ENCODE results near the gene PTPRN2.

The PTPRN2 gene

DNA sequence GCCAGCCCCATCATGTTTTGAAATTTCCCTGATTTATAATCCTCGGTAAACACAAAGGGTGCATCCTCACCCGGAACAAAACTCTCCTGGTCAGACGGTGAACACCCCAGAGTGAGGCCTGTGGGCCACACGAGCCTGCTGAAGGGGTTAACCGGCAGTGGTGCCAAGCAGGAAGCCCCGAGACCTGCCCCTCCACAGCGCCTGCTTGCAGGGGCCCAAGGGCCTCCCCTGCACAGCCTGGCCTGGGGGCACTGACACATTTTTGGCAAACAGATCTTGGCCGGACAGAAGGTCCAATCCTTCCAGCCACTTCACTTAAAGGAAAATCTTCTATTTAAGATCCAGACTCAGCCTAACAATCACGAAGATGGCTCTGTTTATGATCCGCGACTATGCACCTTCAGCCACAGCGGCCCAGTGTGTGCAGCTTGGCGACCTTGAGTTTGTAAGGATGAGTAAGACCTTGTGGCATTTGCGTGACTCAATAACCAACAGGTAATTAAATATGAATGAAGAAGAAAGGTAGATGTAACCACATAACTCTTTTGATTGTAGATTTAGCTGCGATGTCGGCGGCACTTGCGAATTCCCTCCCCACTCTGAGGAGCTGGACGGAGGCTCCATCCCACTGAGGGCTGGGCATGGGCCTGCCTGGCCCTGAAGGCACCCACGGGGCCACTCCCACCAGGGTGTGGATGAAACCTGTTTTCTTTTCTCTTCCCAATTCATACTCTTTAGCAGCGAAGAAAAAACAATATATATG is 922.6 kb downstream of the PTPRN2 start:
- DNase-seq = no peak

GRCh38 chr7:157664034-157664433 is 923.6 kb downstream of the PTPRN2 start:
- no peak for DNase-seq

DNA sequence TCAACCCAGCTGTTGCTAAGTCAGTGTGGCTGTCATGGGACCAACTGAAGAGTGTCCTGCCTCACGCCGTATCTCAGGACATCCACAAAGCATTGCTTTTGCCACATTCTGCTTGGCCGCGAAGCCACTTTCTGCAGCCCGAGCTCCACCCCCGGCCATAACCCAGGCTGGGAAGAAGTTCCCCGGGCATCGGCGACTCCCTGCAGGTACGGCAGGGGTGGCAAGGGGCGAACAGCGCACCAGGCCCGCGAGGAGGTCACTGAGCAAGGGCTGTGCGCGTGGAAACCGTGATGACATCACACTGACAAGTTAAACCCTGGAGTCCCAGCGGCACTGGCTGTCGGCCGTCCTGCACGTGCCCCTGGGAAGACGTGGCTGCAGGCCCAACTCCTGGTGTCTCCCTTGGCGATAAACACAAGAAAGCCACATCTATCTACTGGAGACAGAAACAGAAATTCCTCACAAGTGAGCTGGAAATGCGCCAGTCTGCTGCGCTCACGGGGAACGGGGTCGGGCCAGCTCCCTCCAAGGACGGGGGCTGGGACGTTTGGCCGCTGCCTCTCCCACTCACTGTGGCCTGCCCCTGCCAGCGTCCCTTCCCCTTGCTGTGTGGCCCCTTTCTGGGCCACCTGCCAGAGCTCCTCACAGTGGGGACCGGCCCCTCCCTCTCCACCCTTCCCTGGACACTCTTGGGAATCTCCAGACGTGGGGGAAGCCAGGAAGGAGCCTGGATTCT is 924.5 kb downstream of the PTPRN2 start:
- no peak for DNase-seq

GRCh38 chr7:157662110-157662791 is 925.4 kb downstream of the PTPRN2 start:
- no peak for DNase-seq

- DNase-seq = no peak
These were observed 926.0 kb downstream of the PTPRN2 start for GRCh38 chr7:157661611-157661975.

DNA sequence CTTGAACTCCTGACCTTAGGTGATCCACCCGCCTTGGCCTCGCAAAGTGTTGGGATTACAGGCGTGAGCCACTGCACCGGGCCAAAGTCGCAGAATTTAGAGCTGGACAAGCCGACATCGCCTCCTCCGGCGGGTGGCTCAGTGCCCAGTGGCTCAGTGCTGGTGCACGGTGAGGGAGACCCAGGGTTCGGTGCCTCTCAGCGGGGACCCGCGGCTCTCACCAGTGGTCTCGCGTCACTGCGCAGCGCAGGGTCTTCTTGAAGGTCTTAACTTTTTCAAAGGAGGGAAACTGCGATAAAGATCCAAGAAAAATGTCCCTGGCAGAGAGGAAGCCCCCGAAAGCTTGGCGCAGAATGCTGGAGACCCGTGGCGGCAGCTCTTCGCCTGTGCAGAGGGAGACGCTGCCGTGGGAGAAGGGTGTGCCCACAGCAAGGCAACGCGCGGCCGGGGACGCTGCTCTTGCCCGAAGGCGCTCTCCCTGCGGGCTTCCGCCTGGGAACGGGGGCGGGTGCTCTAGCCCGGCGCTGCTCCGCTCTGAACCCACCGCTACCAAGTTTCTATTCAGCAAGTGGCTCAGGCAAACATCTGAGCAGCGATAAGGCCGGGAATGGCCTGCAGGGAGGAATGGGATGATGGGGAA is 926.5 kb downstream of the PTPRN2 start:
- no peak for DNase-seq

- DNase-seq = no peak
These were observed 928.7 kb downstream of the PTPRN2 start for GRCh38 chr7:157658851-157659412.

DNA sequence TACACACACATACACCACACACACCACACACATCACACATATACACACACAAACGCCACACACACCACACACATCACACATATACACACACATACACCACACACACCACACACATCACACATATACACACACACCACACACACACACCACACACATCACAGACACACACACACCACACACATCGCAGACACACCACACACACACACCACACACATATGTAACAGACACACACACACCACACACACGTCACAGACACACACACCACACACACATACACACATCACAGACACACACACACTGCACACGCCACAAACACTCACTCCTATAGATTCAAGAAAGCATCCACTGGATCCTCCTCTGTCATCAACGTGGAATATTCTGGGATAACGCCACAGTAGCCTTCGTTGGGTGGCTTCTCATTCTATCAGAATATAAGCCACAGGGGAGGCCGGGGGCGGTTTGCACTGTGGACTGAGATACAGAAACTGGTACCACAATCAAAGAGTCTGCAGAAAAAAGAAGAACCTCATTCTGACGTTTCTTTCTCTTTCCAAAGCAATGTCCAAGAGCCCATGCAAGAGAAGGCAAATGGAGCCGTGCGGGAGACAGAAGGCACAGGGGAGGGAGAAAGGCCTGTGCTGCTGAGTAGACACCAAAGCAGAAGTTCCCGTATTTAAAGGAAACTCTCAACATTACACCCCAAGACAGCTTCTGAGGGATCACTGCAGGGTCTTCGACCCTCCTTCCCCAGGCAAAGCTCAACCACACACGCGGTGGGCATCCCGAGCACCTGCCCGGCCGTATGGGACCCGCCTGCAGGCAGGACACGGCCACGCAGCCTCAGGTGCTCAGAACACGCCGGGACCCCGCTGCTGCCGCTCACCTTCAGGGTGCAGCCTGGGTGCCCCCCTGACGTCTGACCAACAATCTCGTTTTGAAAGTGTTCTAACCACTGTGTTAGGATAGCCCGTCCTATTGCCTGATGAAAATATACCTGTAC is 929.6 kb downstream of the PTPRN2 start:
- no peak for DNase-seq

- no peak for DNase-seq
These were observed 931.3 kb downstream of the PTPRN2 start for GRCh38 chr7:157656195-157656769.

DNA sequence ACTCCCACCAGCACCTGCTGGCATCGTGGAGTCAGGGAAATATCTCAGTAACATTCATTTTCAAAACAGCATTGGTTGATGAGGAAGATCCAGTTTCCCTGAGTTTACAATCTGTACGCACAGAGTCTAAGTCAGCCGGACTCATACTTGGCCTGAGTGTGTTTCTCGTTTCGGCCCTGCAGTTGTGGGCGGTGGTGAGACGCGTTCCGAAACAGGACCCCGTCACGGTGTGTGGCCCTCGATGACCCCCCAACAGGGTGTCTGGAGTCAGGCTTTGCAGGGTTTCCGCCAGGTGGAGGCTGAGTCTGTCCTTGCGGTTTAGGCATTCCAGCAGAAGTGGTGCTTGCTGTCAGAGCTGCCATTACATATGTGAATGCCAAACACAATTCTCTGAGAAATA is 933.3 kb downstream of the PTPRN2 start:
- no peak for DNase-seq

DNA sequence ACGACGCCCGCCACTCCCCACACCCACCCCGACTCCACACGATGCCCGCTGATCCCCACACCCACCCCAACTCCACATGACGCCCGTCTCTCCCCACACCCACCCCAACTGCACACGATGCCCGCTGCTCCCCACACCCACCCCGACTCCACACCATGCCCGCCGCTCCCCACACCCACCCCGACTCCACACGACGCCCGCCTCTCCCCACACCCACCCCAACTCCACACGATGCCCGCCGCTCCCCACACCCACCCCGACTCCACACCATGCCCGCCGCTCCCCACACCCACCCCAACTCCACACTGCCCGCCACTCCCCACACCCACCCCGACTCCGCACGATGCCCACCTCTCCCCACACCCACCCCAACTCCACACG is 933.8 kb downstream of the PTPRN2 start:
- no peak for DNase-seq

GRCh38 chr7:157652954-157653826 is 934.4 kb downstream of the PTPRN2 start:
- DNase-seq = no peak

- DNase-seq = no peak
These were observed 935.3 kb downstream of the PTPRN2 start for GRCh38 chr7:157652161-157652953.

- DNase-seq = no peak
These were observed 936.1 kb downstream of the PTPRN2 start for GRCh38 chr7:157651366-157652160.

DNA sequence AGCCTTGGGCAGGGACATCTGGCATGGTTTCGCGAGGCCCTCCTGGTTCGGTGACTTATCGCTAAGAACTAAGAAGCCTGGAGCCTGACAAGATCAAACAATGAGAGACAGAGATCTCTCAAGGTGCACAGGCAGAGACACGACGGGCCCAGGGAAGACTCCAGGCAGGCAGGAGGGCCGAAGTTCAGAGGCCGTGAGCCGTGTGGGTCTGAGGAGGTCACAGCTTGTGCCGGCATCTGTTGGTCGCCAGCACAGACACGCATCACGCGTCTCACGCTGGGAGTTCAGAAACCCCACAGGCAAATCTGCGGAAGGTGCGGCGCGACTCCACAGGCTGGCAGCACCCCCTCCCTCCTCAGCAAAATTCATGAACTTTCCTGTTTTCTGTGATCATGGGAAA is 936.8 kb downstream of the PTPRN2 start:
- DNase-seq = no peak

GRCh38 chr7:157650131-157650631 is 937.4 kb downstream of the PTPRN2 start:
- DNase-seq = no peak

DNA sequence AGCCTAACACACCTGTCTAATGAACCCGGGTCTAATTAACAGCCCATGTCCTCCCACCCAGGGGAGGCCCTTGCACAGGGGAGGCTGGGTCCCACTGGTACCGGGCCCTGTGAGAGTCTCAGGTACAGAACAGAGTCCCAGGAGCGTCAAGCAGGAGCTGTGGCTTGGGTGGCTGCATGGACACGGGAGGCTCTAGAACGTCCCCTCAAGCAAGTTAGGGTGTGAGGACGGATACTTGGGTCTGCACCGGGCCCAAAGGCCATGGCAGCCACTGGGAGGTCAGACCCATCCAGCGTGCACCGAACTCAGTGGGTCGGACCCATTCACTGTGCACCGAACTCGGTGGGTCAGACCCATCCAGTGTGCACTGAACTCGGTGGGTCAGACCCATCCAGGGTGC is 941.1 kb downstream of the PTPRN2 start:
- no peak for DNase-seq

GRCh38 chr7:157645539-157645938 is 942.1 kb downstream of the PTPRN2 start:
- DNase-seq = no peak

Data from fibroblast of skin of abdomen (primary cell).